Right lobe of liver (tissue), 4 donors: ENCODE results near the gene ATR.

Source experiments
- POLR2A ChIP-seq: fragments of 450-650 bp; IDR thresholded peaks from one replicate; pipeline ENCODE4 v1.6.1; 2017; ENCODE audit warnings: antibody characterized with exemption, mild to moderate bottlenecking
- TF ChIP-seq, protein P1 (sequence below), 4 donors: fragments of 200-600 bp in 3 of 4; fragments of 450-650 bp in 1 of 4; IDR thresholded peaks; one replicate each; pipeline versions ENCODE4 v1.5.1 to v1.8.0; 2016 to 2022; ENCODE audit warnings: antibody characterized with exemption in 4 of 4, mild to moderate bottlenecking in 2 of 4
- donor health status: DM: no; HTN: no; CAD: no.
- donor health status: DM: no; HTN: no; CAD: no.
- donor health status: DM: no; HTN: yes; CAD: no.

DNA sequence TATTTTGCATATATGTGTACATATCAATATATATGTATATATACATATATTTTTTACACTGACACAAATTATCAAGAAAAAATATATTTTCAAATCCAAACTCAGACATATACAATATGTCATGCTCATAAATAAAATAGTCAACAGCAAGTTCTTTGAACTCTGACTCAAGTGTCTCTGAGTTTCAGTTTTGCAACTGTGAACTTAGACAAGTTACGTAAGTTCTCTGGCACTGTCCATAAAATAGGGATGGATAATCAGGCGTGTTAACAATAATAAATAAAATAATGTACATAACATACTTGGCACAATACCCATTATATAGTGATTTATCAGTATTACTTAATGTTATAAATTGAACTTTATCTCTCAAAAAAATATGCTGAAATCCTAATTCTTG, 118.6 kb downstream of the ATR start:
- TF ChIP-seq, protein P1, sequence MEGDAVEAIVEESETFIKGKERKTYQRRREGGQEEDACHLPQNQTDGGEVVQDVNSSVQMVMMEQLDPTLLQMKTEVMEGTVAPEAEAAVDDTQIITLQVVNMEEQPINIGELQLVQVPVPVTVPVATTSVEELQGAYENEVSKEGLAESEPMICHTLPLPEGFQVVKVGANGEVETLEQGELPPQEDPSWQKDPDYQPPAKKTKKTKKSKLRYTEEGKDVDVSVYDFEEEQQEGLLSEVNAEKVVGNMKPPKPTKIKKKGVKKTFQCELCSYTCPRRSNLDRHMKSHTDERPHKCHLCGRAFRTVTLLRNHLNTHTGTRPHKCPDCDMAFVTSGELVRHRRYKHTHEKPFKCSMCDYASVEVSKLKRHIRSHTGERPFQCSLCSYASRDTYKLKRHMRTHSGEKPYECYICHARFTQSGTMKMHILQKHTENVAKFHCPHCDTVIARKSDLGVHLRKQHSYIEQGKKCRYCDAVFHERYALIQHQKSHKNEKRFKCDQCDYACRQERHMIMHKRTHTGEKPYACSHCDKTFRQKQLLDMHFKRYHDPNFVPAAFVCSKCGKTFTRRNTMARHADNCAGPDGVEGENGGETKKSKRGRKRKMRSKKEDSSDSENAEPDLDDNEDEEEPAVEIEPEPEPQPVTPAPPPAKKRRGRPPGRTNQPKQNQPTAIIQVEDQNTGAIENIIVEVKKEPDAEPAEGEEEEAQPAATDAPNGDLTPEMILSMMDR (IDR thresholded peaks at IDR 0.05), result no peak
- TF ChIP-seq POLR2A, result no peak
